GM23248 (cell line): ENCODE data around the gene MOV10. TPM values are rescaled to one million over a fixed set of nuclear protein-coding genes. Genes with fewer than 3 reads are reported as not detected.

ENCODE experiments used
- DNase-seq: peaks from one replicate; pipeline ENCODE4 v3.0.0-alpha.2; 2015
- H2AFZ ChIP-seq: fragments of 200-600 bp; sonication (generic); 2 replicates; pipeline ENCODE4 v1.6.1; 2016; ENCODE audit warnings: antibody characterized with exemption
- H3F3A ChIP-seq: fragments of 200-600 bp; sonication (generic); 2 replicates; pipeline ENCODE4 v1.6.1; 2016; ENCODE audit warnings: mild to moderate bottlenecking, antibody characterized with exemption, mixed run types; ENCODE audit not compliant: insufficient read depth
- H3K27ac ChIP-seq: fragments of 200-600 bp; sonication (generic); 2 replicates; pipeline ENCODE4 v1.5.1; 2016; ENCODE audit warnings: mild to moderate bottlenecking
- H3K27me3 ChIP-seq: fragments of 200-600 bp; sonication (generic); replicated peaks from 2 replicates; pipeline ENCODE4 v1.6.1; 2016; ENCODE audit warnings: mild to moderate bottlenecking; ENCODE audit not compliant: insufficient read depth
- H3K36me3 ChIP-seq: fragments of 200-600 bp; sonication (generic); 2 replicates; pipeline ENCODE4 v1.6.1; 2016; ENCODE audit warnings: low read depth, mild to moderate bottlenecking
- H3K4me1 ChIP-seq: fragments of 200-600 bp; sonication (generic); 2 replicates; pipeline ENCODE4 v1.6.1; 2016; ENCODE audit warnings: mild to moderate bottlenecking; ENCODE audit not compliant: insufficient read depth
- H3K4me2 ChIP-seq: fragments of 200-600 bp; sonication (generic); one replicate; pipeline ENCODE4 v1.6.1; 2016; ENCODE audit warnings: mild to moderate bottlenecking; ENCODE audit not compliant: unreplicated experiment
- H3K4me3 ChIP-seq: fragments of 200-600 bp; sonication (generic); 2 replicates; pipeline ENCODE4 v1.5.1; 2016; ENCODE audit warnings: mild to moderate bottlenecking
- H3K79me2 ChIP-seq: fragments of 200-600 bp; sonication (generic); 2 replicates; pipeline ENCODE4 v1.6.1; 2016; ENCODE audit warnings: mild to moderate bottlenecking; ENCODE audit not compliant: insufficient read depth
- H3K9ac ChIP-seq: fragments of 200-600 bp; sonication (generic); 2 replicates; pipeline ENCODE4 v1.6.1; 2016; ENCODE audit warnings: mild to moderate bottlenecking
- H3K9me2 ChIP-seq: fragments of 200-600 bp; sonication (generic); 2 replicates; pipeline ENCODE4 v1.6.1; 2016; ENCODE audit warnings: mixed run types, mild to moderate bottlenecking, moderate library complexity; ENCODE audit not compliant: insufficient read depth
- H3K9me3 ChIP-seq: fragments of 200-600 bp; sonication (generic); one replicate; pipeline ENCODE4 v1.6.1; 2017; ENCODE audit warnings: low read depth
- H4K20me1 ChIP-seq: fragments of 200-600 bp; sonication (generic); 2 replicates; pipeline ENCODE4 v1.6.0; 2016; ENCODE audit not compliant: insufficient read depth
- EZH2 ChIP-seq: fragments of 200-600 bp; sonication (generic); IDR thresholded peaks from 2 replicates; pipeline ENCODE4 v1.6.1; 2018; ENCODE audit warnings: antibody characterized with exemption, mild to moderate bottlenecking; ENCODE audit not compliant: insufficient read depth, poor library complexity, severe bottlenecking
- EZH2phosphoT487 ChIP-seq: fragments of 200-600 bp; sonication (generic); IDR thresholded peaks from 2 replicates; pipeline ENCODE4 v1.6.1; 2018; ENCODE audit warnings: antibody characterized with exemption, moderate library complexity, mild to moderate bottlenecking, low read depth; ENCODE audit not compliant: insufficient read depth
- WGBS, 2 experiments: methylation state at CpG; one replicate each; pipeline ENCODE4 v1.1.6; 2015 to 2017; ENCODE audit warnings: low lambda C conversion rate in 2 of 2, low coverage in 1 of 2; ENCODE audit errors: missing lambda C conversion rate in 2 of 2; 5-methylcytosine and 5-hydroxymethylcytosine counted together
- in situ Hi-C: fragments of 300-500 bp; cut with MboI; formaldehyde crosslinking; loops from 2 replicates; pipeline ENCODE4 v1.15.0; 2020
- polyA plus RNA-seq: library from polyadenylated mRNA; unstranded; fragments of >200 nt; fragmentation: Nextera tagmentation; extraction: Ambion mirVana; gene quantifications from 2 replicates; pipeline ENCODE4 v1.2.1, GENCODE V29; 2016
- total RNA-seq: library from RNA; depleted of rRNA; stranded (reverse); fragments of >200 nt; shearing (Covaris generic); gene quantifications from 2 replicates; pipeline ENCODE4 v1.2.3, GENCODE V29; 2014

The MOV10 gene
- total and polyA plus RNA-seq, 2 experiments from 2014 or later: 16.5 to 29.1 TPM

DNA sequence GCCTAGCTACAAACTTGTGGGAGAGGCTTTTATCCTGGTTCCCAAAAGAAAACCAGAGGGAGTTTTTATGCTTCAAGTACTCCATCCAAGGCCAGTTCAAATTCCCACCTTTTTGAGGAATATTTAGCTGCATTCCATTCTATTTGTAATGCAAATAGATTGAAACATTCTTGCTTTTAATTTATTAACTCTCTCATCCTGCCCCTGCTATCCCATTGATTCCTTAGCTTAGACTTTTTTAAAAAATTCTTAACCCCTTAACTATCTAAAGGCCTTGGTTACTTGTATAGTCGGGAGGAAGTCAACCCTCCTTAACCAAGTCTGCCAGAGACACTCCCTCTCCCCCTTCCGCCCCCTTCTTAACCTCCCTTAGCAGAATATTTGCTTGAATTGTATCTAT, 2.5 kb upstream of the MOV10 start:
- Histone ChIP-seq H3K9me2 (no peaks in the 10 kb centered on the region), H2AFZ (no peak overlapping the region), H3K9me3 (no peaks in the 10 kb centered on the region), H3K27ac (no peak overlapping the region), H3K4me3 (no peak overlapping the region), H3K79me2 (peaks cover 19% of the 10 kb centered on the region), H3K4me1 (peaks cover 13% of the 10 kb centered on the region), H3F3A (peaks cover 45% of the 10 kb centered on the region), H3K36me3 (peaks cover 41% of the 10 kb centered on the region), H3K9ac (no peak overlapping the region), H3K4me2 (no peak overlapping the region), H3K27me3 (no peaks in the 10 kb centered on the region), H4K20me1 (no peaks in the 10 kb centered on the region)
- no peak for TF ChIP-seq EZH2
- TF ChIP-seq EZH2phosphoT487: no peak
- in situ Hi-C loops: no loop called here
- WGBS, 2 experiments: 38 to 47% methylated on average over 2 of the region's 2 CpGs
- no peak for DNase-seq

DNA sequence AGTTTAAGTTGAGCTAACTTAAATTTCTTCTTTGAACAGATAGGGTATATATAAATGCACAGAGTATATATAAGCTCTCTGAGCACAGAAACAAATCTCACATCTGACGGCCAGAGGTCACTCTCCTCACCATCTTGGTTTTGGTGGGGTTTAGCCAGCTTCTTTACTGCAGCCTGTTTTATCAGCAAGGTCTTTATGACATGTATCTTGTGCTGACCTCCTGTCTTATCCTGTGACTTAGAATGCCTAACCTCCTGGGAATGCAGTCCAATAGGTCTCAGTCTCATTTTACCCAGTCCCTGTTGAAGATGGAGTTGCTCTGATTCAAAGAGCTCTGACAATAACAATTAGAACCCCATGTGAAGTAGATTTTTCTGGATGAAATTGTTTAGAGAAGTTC, 1.6 kb upstream of the MOV10 start:
- no peak for DNase-seq
- no peak for TF ChIP-seq EZH2phosphoT487
- TF ChIP-seq EZH2: no peak
- WGBS, 2 experiments: 97 to 100% methylated on average over 1 of the region's 1 CpG
- H2AFZ ChIP-seq: no peak overlapping the region
- peaks cover 13% of the 10 kb centered on the region for H3K4me1 ChIP-seq
- peaks cover 44% of the 10 kb centered on the region for H3F3A ChIP-seq
- H3K4me3 ChIP-seq: no peak overlapping the region
- peaks cover 34% of the 10 kb centered on the region for H3K36me3 ChIP-seq
- no peak overlapping the region for H3K4me2 ChIP-seq
- H3K27me3 ChIP-seq: no peaks in the 10 kb centered on the region
- peak overlapping the region; percentile 91; the same call in 1 of the 2 replicates for H3K9ac ChIP-seq
- no peaks in the 10 kb centered on the region for H3K9me2 ChIP-seq
- H3K27ac ChIP-seq: peak overlapping the region; percentile 74
- H3K79me2 ChIP-seq: peaks cover 21% of the 10 kb centered on the region
- H3K9me3 ChIP-seq: no peaks in the 10 kb centered on the region
- in situ Hi-C loops: no loop called here
- no peaks in the 10 kb centered on the region for H4K20me1 ChIP-seq

DNA sequence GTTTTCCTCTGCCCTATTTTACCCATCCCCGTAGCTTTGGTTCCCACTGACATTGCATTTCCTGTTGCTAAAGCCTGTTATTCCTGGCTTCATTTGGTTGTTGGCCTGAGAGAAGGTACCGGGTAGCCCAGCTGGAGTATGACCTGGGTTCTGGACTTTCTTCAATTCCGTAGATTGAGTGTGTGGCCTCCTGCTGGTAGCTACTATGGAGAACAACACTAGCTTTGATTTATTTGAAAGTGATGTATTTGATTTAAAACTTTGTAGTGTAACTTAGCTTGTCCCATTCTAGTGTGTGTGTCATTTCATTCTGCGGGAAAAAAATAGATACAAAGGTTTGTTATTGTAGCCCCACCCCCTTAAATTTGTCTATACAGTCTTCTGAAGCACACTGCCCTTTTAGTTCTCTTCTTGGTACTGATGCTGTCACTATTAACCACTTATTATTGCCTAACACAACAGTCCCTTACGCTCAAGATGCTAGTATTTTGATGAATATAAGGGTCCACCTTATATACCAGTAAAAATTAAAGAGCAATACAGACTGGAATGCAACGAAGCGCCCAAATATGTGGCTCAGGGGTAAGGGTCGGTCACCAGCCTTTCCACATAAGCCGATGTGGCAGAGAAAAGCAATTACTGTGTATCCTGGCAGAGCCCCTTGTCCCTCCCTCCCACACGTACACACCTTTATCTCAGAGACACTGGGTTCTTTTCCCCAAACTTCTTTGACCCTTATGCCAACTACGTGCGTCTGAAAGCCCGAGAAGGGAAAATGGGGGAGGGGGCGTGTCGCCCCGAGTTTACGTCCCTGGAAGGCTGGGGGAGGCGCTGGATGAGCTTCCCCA, 643 bp upstream of the MOV10 start:
- H3K27ac ChIP-seq: peak overlapping the region; percentile 74
- H3K9ac ChIP-seq: peak overlapping the region; percentile 91
- in situ Hi-C loops: no loop called here
- peaks cover 32% of the 10 kb centered on the region for H3K36me3 ChIP-seq
- H3K9me3 ChIP-seq: no peaks in the 10 kb centered on the region
- H3K79me2 ChIP-seq: peaks cover 27% of the 10 kb centered on the region
- H4K20me1 ChIP-seq: no peaks in the 10 kb centered on the region
- H3K27me3 ChIP-seq: no peaks in the 10 kb centered on the region
- H3K4me3 ChIP-seq: peak overlapping the region; percentile 84
- H2AFZ ChIP-seq: peak overlapping the region; percentile 90
- peaks cover 37% of the 10 kb centered on the region for H3F3A ChIP-seq
- no peaks in the 10 kb centered on the region for H3K9me2 ChIP-seq
- H3K4me2 ChIP-seq: peak overlapping the region; percentile 98
- peak; percentile 82 for DNase-seq
- TF ChIP-seq EZH2phosphoT487: no peak
- TF ChIP-seq EZH2: no peak
- H3K4me1 ChIP-seq: peaks cover 13% of the 10 kb centered on the region
- WGBS, 2 experiments: 1 to 2% methylated on average over 18 of the region's 18 CpGs

DNA sequence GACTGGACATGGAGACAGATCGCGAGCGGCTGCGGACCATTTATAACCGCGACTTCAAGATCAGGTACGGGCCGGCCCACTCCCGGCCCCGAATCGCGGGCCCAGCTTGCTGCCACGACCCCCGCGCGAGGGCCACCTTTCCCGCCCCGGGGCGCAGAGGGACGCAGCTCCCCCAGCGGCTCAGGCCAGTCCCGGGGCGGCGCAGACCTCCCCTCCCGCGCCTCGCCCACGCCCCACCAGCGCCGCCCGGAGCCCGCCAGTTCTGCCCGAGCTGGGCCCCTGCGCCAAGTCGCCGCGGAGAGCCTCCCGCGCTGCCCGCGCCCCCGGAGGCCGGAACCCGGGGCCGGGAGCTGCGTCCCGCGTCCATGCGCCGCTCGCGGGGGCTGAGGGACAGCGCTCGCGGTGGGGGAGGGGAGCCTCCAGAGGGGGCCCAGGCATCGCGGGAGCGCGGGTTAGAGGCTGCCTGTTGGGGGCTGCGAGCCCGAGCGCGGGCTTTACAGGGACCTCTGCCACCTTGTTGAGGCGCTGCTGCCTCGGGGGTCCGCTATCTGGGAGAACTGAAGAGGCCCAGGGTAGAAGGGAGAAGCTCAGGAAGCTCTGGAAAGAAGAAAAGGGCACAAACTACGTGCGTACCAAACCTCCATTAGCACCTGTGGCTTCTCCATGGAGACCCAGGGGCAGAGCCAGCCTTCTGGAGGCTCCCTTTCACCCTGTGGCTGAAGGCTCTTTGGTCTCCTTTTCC, 698 bp downstream of the MOV10 start:
- WGBS, 2 experiments: 2% methylated on average over 44 to 55 of the region's 68 CpGs
- peak overlapping the region; percentile 74 for H3K27ac ChIP-seq
- in situ Hi-C loops: no loop called here
- TF ChIP-seq EZH2 (no peak), EZH2phosphoT487 (no peak)
- peaks cover 28% of the 10 kb centered on the region for H3K79me2 ChIP-seq
- peaks cover 23% of the 10 kb centered on the region for H3K36me3 ChIP-seq
- H2AFZ ChIP-seq: peak overlapping the region; percentile 90
- H3K27me3 ChIP-seq: no peaks in the 10 kb centered on the region
- H3K4me2 ChIP-seq: peak overlapping the region; percentile 98
- H3K9me2 ChIP-seq: no peaks in the 10 kb centered on the region
- no peaks in the 10 kb centered on the region for H4K20me1 ChIP-seq
- H3K4me3 ChIP-seq: peak overlapping the region; percentile 84
- peak; percentile 73 for DNase-seq
- peak overlapping the region; percentile 91 for H3K9ac ChIP-seq
- H3K4me1 ChIP-seq: peaks cover 13% of the 10 kb centered on the region
- no peaks in the 10 kb centered on the region for H3K9me3 ChIP-seq
- H3F3A ChIP-seq: peaks cover 34% of the 10 kb centered on the region
